ENCODE data around the gene SORCS3.

DNA sequence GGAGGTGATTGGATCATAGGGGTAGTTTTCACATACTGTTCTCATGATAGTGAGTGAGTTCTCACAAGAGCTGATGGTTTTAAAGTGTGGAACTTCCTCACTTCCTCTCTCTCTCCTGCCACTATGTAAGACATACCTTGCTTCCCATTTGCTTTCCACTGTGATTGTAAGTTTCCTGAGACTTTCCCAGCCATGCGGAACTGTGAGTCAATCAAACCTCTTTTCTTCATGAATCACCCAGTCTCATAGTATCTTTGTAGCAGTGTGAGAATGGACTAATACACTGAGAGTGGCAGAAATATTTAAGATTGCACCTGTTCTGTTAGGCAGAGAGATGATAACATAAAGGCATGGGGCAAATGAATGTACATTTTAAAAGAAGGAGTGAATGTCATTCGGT is 507.8 kb downstream of the SORCS3 start:
- TF ChIP-seq, protein P1, sequence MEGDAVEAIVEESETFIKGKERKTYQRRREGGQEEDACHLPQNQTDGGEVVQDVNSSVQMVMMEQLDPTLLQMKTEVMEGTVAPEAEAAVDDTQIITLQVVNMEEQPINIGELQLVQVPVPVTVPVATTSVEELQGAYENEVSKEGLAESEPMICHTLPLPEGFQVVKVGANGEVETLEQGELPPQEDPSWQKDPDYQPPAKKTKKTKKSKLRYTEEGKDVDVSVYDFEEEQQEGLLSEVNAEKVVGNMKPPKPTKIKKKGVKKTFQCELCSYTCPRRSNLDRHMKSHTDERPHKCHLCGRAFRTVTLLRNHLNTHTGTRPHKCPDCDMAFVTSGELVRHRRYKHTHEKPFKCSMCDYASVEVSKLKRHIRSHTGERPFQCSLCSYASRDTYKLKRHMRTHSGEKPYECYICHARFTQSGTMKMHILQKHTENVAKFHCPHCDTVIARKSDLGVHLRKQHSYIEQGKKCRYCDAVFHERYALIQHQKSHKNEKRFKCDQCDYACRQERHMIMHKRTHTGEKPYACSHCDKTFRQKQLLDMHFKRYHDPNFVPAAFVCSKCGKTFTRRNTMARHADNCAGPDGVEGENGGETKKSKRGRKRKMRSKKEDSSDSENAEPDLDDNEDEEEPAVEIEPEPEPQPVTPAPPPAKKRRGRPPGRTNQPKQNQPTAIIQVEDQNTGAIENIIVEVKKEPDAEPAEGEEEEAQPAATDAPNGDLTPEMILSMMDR (IDR thresholded peaks at IDR 0.05), result no peak
- no peak for TF ChIP-seq POLR2A (IDR thresholded peaks at IDR 0.05)
